ENCODE results near the gene DGCR8. TPM values are rescaled to one million over a fixed set of nuclear protein-coding genes. Genes with fewer than 3 reads are reported as not detected.

The DGCR8 gene
- total and polyA plus RNA-seq, 2 of the 4 experiments (the other 2 are of a cell fraction): 16.7 to 25.3 TPM

DNA sequence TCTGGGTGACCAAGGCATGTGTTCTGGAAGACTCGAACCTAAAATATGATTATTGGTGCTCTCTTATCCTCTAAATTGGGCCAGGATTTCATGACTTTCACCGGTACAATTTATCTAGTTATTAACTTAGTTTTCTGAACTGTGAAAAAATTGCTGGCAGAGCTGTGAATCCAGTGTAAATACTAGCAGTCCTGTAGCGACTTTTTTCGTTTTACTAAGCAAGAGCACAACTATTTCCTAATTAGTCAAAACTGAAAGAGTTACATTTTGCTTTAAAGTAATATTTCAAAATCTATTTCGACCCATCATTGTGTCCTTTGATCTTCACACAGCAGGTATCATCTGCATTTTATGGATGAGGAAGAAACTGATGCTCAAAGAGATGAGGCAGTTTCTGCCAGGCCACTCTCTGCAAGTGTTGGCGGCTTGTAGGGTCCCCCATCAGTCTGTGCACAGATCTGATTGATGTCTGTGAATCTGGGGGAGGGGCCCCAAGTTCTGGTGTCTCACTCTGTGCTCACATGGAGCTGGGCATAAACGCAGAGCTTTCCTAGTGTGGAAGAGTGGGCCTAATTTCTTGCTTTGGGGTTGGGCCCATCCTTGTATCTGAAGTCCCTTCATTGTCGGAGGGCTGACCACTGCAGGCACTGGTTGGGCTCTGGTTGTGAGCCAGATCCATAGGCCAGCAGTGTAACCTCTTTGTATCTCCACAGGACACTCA, 38.4 kb downstream of the DGCR8 start:
- peak overlapping the region; percentile 46 to 72; a peak in 3 of 4 replicates for H4K8ac ChIP-seq (ENCODE audit: low read depth in 2 of 2, low read length in 2 of 2)
- peak overlapping the region; percentile 84 for H2AK5ac ChIP-seq (ENCODE audit: low read depth, low read length)
- peak overlapping the region; percentile 78 for H3K27ac ChIP-seq (ENCODE audit: insufficient read depth, low read length)
- CTCF ChIA-PET: no interaction called here
- H3K79me1 ChIP-seq (ENCODE audit: low read depth in 1 of 2, low read length in 2 of 2): peaks cover 15 to 54% of the 10 kb centered on the region in 2 experiments
- H2AFZ ChIP-seq (replicated peaks; ENCODE audit: low read length, poor library complexity): no peak overlapping the region
- POLR2A ChIA-PET (ENCODE audit: unreplicated experiment): no interaction called here
- no peak overlapping the region for H2BK15ac ChIP-seq (ENCODE audit: low read depth, low read length)
- intact Hi-C loops (cut with micrococcal nuclease) (no loop called here), in situ Hi-C loops (cut with MboI; ENCODE audit: low sequenced_read_pairs) (no loop called here), dilution Hi-C loops (cut with HindIII; ENCODE audit: low sequenced_read_pairs, unreplicated experiment) (no loop called here)
- H2BK20ac ChIP-seq (ENCODE audit: low read depth, low read length): no peak overlapping the region
- H2AK9ac ChIP-seq (replicated peaks; ENCODE audit: low read depth, low read length, poor library complexity): peak overlapping the region; percentile 98
- peak overlapping the region; percentile 80 for H3K4me3 ChIP-seq (ENCODE audit: insufficient read depth, low read depth, low read length)
- TF ChIP-seq POLR2A (IDR thresholded peaks at IDR 0.05; ENCODE audit: low read depth, low read length): no peak
- TF ChIP-seq MAFK (IDR thresholded peaks at IDR 0.05; ENCODE audit: low read depth, low read length): no peak
- TF ChIP-seq FOS (IDR thresholded peaks at IDR 0.05; ENCODE audit: low read depth, low read length): no peak
- TF ChIP-seq CEBPB (IDR thresholded peaks at IDR 0.05; ENCODE audit: low read depth, low read length): no peak
- no peaks in the 10 kb centered on the region for H3K27me3 ChIP-seq (ENCODE audit: control insufficient read depth, insufficient read depth, low read length)
- no peaks in the 10 kb centered on the region for H3K9me3 ChIP-seq (ENCODE audit: control insufficient read depth, insufficient read depth, low read length)
- H3K4ac ChIP-seq (ENCODE audit: low read depth, low read length): peak overlapping the region; percentile 72
- H3K4me2 ChIP-seq (ENCODE audit: low read depth, low read length): peak overlapping the region; percentile 91
- DNase-seq (no peak), ATAC-seq (ENCODE audit: low read depth) (no peak)
- peak overlapping the region; percentile 53; the same call in 1 of the 2 replicates for H3K56ac ChIP-seq (ENCODE audit: extremely low read depth, insufficient read depth, low read length)
- H4K5ac ChIP-seq (ENCODE audit: low read depth, low read length): no peak overlapping the region
- H3K4me1 ChIP-seq (ENCODE audit: control insufficient read depth, insufficient read depth, low read length): peaks cover 6% of the 10 kb centered on the region
- H3K18ac ChIP-seq (ENCODE audit: low read depth, low read length): no peak overlapping the region
- H3K9ac ChIP-seq (ENCODE audit: low read depth, low read length): peak overlapping the region; percentile 92
- BruUV-seq (replicated peaks): TSS peak; percentile 52
- peak overlapping the region; percentile 71 for H2BK5ac ChIP-seq (ENCODE audit: low read depth, low read length, poor library complexity, severe bottlenecking)
- H4K91ac ChIP-seq (ENCODE audit: insufficient read depth, low read depth, low read length): peak overlapping the region; percentile 65; the same call in 1 of the 2 replicates
- H3K9me1 ChIP-seq (ENCODE audit: insufficient read depth, low read length): peaks cover 6% of the 10 kb centered on the region; the same call in 1 of the 2 replicates
- H3K23ac ChIP-seq (ENCODE audit: low read depth, low read length): peak overlapping the region; percentile 83
- peaks cover 32% of the 10 kb centered on the region for H4K20me1 ChIP-seq (ENCODE audit: insufficient read depth, low read length)
- H2BK120ac ChIP-seq (ENCODE audit: low read depth, low read length): no peak overlapping the region
- peak overlapping the region; percentile 72 for H3K14ac ChIP-seq (replicated peaks; ENCODE audit: low read depth, low read length)
- H3K36me3 ChIP-seq (ENCODE audit: control insufficient read depth, insufficient read depth, low read length): peaks cover 55% of the 10 kb centered on the region
- no CpG with 5 or more reads among the region's 8 CpGs for WGBS, 2 experiments (ENCODE audit: extremely low coverage in 2 of 2, insufficient read length in 1 of 2)
